OCI-LY3 (cell line): ENCODE results near the gene EML4.
"Not testable (repeated sequence)": the region's sequence is repeated elsewhere in the genome, so short reads cannot be mapped to it uniquely, and the experiment has no call there.

ENCODE experiments used
- H2AFZ ChIP-seq: fragments of 200-600, 300-600 bp; shearing (Covaris generic); 2 replicates; pipeline ENCODE4 v1.6.0; 2014; ENCODE audit warnings: antibody characterized with exemption, low read depth, low read length
- H3K27ac ChIP-seq: fragments of 200-600, 300-600 bp; sonication (generic); 2 replicates; pipeline ENCODE4 v1.5.1; 2014; ENCODE audit warnings: mild to moderate bottlenecking, low read length, moderate library complexity, mixed read lengths
- H3K27me3 ChIP-seq: fragments of 200-600, 300-600 bp; sonication (generic); 2 replicates; pipeline ENCODE4 v1.6.1; 2014; ENCODE audit warnings: low read depth, low read length, mixed read lengths
- H3K36me3 ChIP-seq: fragments of 200-600, 300-600 bp; sonication (generic); replicated peaks from 2 replicates; pipeline ENCODE3; 2014; ENCODE audit warnings: low read depth, low read length, mixed read lengths
- H3K4me1 ChIP-seq: fragments of 300-600, 200-600 bp; sonication (generic); 2 replicates; pipeline ENCODE4 v1.6.1; 2014; ENCODE audit warnings: low read length, mixed read lengths
- H3K4me2 ChIP-seq: fragments of 200-600, 300-600 bp; sonication (generic); 2 replicates; pipeline ENCODE4 v1.6.1; 2014; ENCODE audit warnings: low read length, mixed read lengths
- H3K4me3 ChIP-seq: fragments of 300-600, 200-600 bp; sonication (generic); 2 replicates; pipeline ENCODE4 v1.5.1; 2014; ENCODE audit warnings: antibody characterized with exemption, mild to moderate bottlenecking, low read length, moderate library complexity
- H3K79me2 ChIP-seq: fragments of 300-600, 200-600 bp; shearing (Covaris generic); 2 replicates; pipeline ENCODE4 v1.6.1; 2014; ENCODE audit warnings: mild to moderate bottlenecking, low read length, mixed read lengths
- H3K9ac ChIP-seq: fragments of 300-600, 200-600 bp; shearing (Covaris generic); 2 replicates; pipeline ENCODE4 v1.6.0; 2014; ENCODE audit warnings: mild to moderate bottlenecking, low read length, moderate library complexity
- H3K9me3 ChIP-seq: fragments of 200-600, 300-600 bp; shearing (Covaris generic); 2 replicates; pipeline ENCODE4 v1.6.1; 2014; ENCODE audit warnings: low read length, mixed read lengths; ENCODE audit not compliant: insufficient read depth
- H4K20me1 ChIP-seq: fragments of 200-600, 300-600 bp; sonication (generic); 2 replicates; pipeline ENCODE4 v1.6.1; 2016; ENCODE audit warnings: low read length, mixed read lengths; ENCODE audit not compliant: insufficient read depth
- EZH2phosphoT487 ChIP-seq: fragments of 200-600 bp; shearing (Covaris generic); IDR thresholded peaks from 2 replicates; pipeline ENCODE4 v1.6.1; 2018; ENCODE audit warnings: antibody characterized with exemption, mixed run types, low read depth
- TF ChIP-seq, protein P1 (sequence below): fragments of 200-600, 300-600 bp; sonication (generic); IDR thresholded peaks from 2 replicates; pipeline ENCODE4 v1.5.1; 2014; ENCODE audit warnings: antibody characterized with exemption, low read length, low read depth

The EML4 gene

DNA sequence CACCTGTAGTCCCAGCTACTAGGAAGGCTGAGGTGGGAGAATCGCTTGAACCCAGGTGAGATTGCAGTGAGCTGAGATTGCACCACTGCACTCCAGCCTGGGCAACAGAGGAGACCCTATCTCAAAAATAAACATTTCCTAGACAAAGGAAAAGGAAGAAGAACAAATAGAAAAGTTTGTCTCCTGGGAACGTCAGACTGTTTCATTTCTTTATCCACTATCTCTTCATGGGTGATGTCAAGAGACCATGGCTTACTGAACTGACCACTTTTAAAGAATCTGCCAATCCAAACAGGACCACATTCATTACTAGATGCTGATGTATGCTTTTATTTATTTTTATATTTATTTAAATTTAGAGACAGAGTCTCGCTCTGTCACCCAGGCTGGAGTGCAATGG, 165.1 kb downstream of the EML4 start:
- no peaks in the 10 kb centered on the region for H3K27me3 ChIP-seq
- H3K36me3 ChIP-seq: peaks cover 58% of the 10 kb centered on the region
- no peak overlapping the region for H3K4me3 ChIP-seq
- TF ChIP-seq, protein P1, sequence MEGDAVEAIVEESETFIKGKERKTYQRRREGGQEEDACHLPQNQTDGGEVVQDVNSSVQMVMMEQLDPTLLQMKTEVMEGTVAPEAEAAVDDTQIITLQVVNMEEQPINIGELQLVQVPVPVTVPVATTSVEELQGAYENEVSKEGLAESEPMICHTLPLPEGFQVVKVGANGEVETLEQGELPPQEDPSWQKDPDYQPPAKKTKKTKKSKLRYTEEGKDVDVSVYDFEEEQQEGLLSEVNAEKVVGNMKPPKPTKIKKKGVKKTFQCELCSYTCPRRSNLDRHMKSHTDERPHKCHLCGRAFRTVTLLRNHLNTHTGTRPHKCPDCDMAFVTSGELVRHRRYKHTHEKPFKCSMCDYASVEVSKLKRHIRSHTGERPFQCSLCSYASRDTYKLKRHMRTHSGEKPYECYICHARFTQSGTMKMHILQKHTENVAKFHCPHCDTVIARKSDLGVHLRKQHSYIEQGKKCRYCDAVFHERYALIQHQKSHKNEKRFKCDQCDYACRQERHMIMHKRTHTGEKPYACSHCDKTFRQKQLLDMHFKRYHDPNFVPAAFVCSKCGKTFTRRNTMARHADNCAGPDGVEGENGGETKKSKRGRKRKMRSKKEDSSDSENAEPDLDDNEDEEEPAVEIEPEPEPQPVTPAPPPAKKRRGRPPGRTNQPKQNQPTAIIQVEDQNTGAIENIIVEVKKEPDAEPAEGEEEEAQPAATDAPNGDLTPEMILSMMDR: no peak
- no peak for TF ChIP-seq EZH2phosphoT487
- no peaks in the 10 kb centered on the region for H3K4me1 ChIP-seq
- H4K20me1 ChIP-seq: peaks cover 5% of the 10 kb centered on the region; the same call in 1 of the 2 replicates
- no peak overlapping the region for H3K9ac ChIP-seq
- no peak overlapping the region for H2AFZ ChIP-seq
- no peaks in the 10 kb centered on the region for H3K79me2 ChIP-seq
- H3K9me3 ChIP-seq: no peaks in the 10 kb centered on the region
- H3K27ac ChIP-seq: no peak overlapping the region
- H3K4me2 ChIP-seq: no peak overlapping the region

DNA sequence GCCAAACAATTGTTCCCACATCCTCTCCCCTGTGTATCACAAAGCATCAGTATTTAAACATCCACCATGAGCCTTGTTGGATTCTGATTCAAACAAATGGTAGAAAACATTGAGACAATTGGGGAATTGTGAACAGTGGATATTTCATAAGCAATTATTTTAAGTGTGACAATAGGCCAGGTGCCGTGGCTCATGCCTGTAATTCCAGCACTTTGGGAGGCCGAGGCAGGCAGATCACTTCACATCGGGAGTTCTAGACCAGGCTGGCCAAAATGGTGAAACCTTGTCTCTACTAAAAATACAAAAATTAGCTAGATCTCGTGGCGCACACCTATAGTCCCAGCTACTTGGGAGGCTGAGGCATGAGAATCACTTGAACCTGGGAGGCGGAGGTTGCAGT, 165.7 kb downstream of the EML4 start:
- H2AFZ ChIP-seq, H3K9me3 ChIP-seq, H3K27ac ChIP-seq, H3K4me3 ChIP-seq, H3K27me3 ChIP-seq, H3K9ac ChIP-seq, H3K79me2 ChIP-seq, H3K4me2 ChIP-seq, H3K4me1 ChIP-seq, H4K20me1 ChIP-seq: not testable (repeated sequence)
- peaks cover 53% of the 10 kb centered on the region for H3K36me3 ChIP-seq

DNA sequence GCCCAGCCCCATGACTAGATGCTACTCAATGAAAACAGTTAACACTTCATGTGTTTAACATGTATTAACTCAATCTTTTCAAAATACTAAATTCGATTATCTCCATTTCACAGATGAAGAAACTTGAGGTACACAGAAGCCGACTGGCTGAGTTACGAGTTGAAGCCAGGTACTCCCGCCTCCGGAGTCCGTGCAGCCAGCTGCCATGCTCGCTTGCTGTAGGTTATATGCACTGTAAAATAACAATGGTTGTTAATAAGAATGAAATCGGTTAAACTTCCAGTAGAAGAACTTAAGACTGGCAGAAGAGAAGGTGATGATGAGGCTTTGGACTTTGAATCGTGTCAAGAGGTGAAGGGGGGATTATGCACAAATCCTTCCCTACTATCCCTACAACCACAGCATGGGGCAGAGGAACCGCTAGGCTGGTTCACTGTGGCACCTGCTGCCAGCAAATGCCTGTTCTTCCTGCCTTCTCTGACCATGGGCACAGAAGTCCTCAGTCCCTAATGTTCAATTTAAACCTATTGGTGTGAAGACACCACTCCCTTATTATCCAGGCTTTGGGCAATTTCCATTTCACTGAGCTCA, 166.5 kb downstream of the EML4 start:
- Histone ChIP-seq H3K27me3 (no peaks in the 10 kb centered on the region), H3K9ac (no peak overlapping the region), H3K4me2 (no peak overlapping the region), H4K20me1 (peaks cover 8% of the 10 kb centered on the region; the same call in 1 of the 2 replicates), H3K27ac (no peak overlapping the region), H3K4me1 (no peaks in the 10 kb centered on the region), H3K79me2 (0 out of 2 replicates have a peak, but pooled peaks cover under 1% of the 10 kb centered on the region), H3K4me3 (no peak overlapping the region), H3K9me3 (no peaks in the 10 kb centered on the region), H3K36me3 (peaks cover 46% of the 10 kb centered on the region), H2AFZ (no peak overlapping the region)
- no peak for TF ChIP-seq EZH2phosphoT487
- TF ChIP-seq, protein P1: no peak

DNA sequence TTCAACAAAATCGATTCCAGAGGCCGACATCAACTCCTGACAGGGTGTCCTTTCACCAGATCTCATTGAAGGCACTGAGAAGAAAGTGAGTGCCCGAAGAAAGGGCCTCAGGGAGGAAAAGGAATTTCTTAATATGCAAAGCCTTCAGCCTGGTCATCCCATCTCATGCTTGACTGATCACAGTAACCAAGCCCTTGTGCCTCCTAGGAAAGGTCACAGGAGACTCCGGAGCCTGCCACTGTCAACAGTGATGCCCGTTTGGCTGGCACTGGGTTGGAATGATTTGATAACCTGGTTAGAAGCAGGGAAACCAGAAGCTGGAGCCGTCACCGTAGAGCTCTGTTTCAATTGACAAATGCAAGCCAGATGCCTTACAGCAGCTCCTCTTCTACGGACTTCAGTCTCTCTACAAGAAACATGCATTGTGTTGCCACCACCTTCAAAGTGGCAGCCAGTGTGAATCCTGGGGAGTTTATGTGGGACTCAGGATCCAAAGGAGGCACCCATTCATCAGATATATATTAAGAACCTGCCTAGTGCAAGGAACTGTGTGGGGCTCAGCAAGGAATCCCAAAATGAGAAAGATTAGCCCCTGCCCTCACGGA, 167.3 kb downstream of the EML4 start:
- H3K27me3 ChIP-seq: no peaks in the 10 kb centered on the region
- no peaks in the 10 kb centered on the region for H3K9me3 ChIP-seq
- H3K4me1 ChIP-seq: no peaks in the 10 kb centered on the region
- H3K27ac ChIP-seq: no peak overlapping the region
- H3K9ac ChIP-seq: no peak overlapping the region
- H3K79me2 ChIP-seq: peaks cover 7% of the 10 kb centered on the region; the same call in 1 of the 2 replicates
- H3K36me3 ChIP-seq: peaks cover 41% of the 10 kb centered on the region
- no peak overlapping the region for H3K4me3 ChIP-seq
- H4K20me1 ChIP-seq: peaks cover 8% of the 10 kb centered on the region; the same call in 1 of the 2 replicates
- H2AFZ ChIP-seq: no peak overlapping the region
- no peak for TF ChIP-seq EZH2phosphoT487
- TF ChIP-seq, protein P1: no peak
- no peak overlapping the region for H3K4me2 ChIP-seq
